AG10803 (cell line): ENCODE data around the gene PDLIM3.

Source experiments
- DNase-seq: peaks from one replicate; pipeline ENCODE4 v3.0.0; 2010; ENCODE audit warnings: low read depth
- H3K4me3 ChIP-seq: 2 replicates; pipeline ENCODE4 v1.5.1; 2011; ENCODE audit warnings: mild to moderate bottlenecking, low read length, control low read depth
- TF ChIP-seq, protein P1 (sequence below): conservative IDR thresholded peaks from 2 replicates; pipeline ENCODE4 v1.5.1; 2011; ENCODE audit warnings: mild to moderate bottlenecking, low read length, control low read depth, inconsistent platforms

Gene PDLIM3

GRCh38 chr4:185506422-185506821 is 28.9 kb downstream of the PDLIM3 start:
- H3K4me3 ChIP-seq = no peak overlapping the region
- TF ChIP-seq, protein P1, sequence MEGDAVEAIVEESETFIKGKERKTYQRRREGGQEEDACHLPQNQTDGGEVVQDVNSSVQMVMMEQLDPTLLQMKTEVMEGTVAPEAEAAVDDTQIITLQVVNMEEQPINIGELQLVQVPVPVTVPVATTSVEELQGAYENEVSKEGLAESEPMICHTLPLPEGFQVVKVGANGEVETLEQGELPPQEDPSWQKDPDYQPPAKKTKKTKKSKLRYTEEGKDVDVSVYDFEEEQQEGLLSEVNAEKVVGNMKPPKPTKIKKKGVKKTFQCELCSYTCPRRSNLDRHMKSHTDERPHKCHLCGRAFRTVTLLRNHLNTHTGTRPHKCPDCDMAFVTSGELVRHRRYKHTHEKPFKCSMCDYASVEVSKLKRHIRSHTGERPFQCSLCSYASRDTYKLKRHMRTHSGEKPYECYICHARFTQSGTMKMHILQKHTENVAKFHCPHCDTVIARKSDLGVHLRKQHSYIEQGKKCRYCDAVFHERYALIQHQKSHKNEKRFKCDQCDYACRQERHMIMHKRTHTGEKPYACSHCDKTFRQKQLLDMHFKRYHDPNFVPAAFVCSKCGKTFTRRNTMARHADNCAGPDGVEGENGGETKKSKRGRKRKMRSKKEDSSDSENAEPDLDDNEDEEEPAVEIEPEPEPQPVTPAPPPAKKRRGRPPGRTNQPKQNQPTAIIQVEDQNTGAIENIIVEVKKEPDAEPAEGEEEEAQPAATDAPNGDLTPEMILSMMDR = no peak
- no peak for DNase-seq

- no peak for DNase-seq
- TF ChIP-seq, protein P1 = no peak
- peak overlapping the region; percentile 16; the same call in 1 of the 2 replicates for H3K4me3 ChIP-seq
Observed at GRCh38 chr4:185504098-185505047, 30.9 kb downstream of the PDLIM3 start.

DNA sequence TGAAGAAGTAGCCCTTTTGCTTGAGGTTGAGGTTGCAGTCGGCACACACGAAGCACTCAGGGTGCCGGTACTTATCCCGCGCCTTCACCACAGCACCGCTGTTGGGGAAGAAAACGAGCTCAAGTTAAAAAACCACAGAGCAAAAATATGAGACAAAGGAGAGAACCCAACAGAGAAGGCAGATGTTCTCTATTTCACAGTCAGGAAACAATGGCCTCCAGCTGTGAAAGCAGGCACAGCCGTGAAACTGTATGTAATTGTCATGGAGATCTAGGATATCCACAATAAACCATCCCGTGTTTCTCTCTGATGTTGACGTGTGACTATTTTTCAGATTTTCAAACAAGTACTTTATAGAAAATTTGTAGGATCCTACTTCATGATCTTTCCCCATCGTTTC is 32.9 kb downstream of the PDLIM3 start:
- no peak overlapping the region for H3K4me3 ChIP-seq
- DNase-seq = no peak
- TF ChIP-seq, protein P1 = no peak

DNA sequence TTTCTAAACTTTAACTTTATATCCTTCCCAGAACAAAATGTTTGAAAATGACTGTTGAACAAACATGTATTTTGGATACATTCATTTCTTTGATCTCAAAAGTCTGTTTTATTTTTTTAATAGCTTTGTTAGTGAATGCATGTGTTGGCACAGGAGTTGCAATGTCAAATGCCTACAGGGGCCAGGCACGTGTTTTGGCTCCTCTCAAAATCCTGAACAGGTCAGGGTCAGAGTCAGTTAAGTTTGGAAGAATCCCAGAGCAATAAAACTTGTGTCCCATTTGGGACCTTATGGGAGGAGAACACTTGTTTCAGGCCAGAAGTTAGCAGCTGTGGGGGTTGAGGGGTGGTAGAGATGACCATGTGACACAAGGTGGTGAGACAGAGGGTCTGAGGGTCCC is 34.7 kb downstream of the PDLIM3 start:
- TF ChIP-seq, protein P1 = no peak
- no peak overlapping the region for H3K4me3 ChIP-seq
- DNase-seq = no peak

- DNase-seq = no peak
- H3K4me3 ChIP-seq = no peak overlapping the region
- TF ChIP-seq, protein P1 = no peak
Observed at GRCh38 chr4:185500035-185500434, 35.3 kb downstream of the PDLIM3 start.

DNA sequence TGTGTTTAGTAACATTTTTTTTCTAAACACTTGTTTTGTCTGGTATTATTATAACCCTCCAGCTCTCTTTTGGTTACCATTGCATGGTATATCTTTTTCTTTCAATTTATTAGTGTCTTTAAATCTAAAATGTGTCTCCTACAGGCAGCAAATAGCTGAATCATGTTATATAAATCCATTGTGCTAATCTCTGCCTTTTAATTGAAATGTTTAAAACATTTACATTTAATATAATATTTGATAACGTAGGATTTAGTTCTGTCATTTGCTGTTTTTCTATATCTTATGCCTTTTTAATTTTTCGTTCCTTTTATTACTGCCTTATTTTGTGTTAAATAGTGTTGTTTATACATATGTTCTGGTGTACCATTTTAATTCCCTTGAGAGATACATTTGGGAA is 46.7 kb downstream of the PDLIM3 start:
- no peak overlapping the region for H3K4me3 ChIP-seq
- no peak for DNase-seq
- TF ChIP-seq, protein P1 = no peak

DNA sequence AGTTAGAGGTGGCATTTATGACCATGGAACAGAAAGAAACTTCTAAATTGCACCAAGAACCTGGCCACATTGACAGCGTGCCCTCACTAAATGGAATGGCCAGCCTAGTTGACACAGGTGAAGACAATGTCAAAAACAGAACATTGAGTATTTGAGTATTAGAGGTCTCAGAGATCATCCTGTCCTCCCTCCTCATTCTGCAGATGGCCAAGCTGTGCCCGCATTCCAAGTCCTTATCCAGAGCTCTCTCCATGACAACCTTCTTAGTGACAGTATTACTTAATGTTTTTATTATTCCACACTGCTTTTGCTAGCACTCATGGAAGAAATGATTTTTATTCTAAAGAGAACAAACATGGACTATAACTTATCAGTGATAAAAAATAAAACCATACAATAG is 53.9 kb downstream of the PDLIM3 start:
- TF ChIP-seq, protein P1 = no peak
- DNase-seq = no peak
- no peak overlapping the region for H3K4me3 ChIP-seq
